Colonic mucosa (tissue), 4 donors: ENCODE results near the gene PPP3R1. TPM values are rescaled to one million over a fixed set of nuclear protein-coding genes. Genes with fewer than 3 reads are reported as not detected.

Source experiments
- DNase-seq: peaks from one replicate; pipeline ENCODE4 v3.0.0-alpha.2; 2020
- H3K27ac ChIP-seq: fragments of 200-600 bp; one replicate; pipeline ENCODE4 v1.8.0; 2021
- H3K27me3 ChIP-seq: fragments of 200-600 bp; one replicate; pipeline ENCODE4 v1.8.0; 2021
- H3K36me3 ChIP-seq: fragments of 200-600 bp; one replicate; pipeline ENCODE4 v1.8.0; 2021
- H3K4me1 ChIP-seq: fragments of 200-600 bp; one replicate; pipeline ENCODE4 v1.8.0; 2021; ENCODE audit warnings: mild to moderate bottlenecking
- H3K4me3 ChIP-seq: fragments of 200-600 bp; one replicate; pipeline ENCODE4 v1.8.0; 2021
- H3K9ac ChIP-seq, 2 donors: one replicate each; pipeline ENCODE4 v1.7.0; 2013; ENCODE audit warnings: control low read depth in 2 of 2, low read depth in 2 of 2, low read length in 2 of 2
- H3K9me3 ChIP-seq: fragments of 200-600 bp; one replicate; pipeline ENCODE4 v1.8.0; 2021
- intact Hi-C: fragments of 100-400 bp; cut with DNase I; formaldehyde crosslinking; loops from one replicate; pipeline ENCODE4 v1.14.1; 2022
- total RNA-seq, 2 donors: library from RNA; stranded (reverse); fragmentation: NEBNext Ultra II Directional in 1 of 2; extraction: Animal tissue kit (Norgen Biotek cat#: 25700) in 1 of 2; gene quantifications; one replicate each; pipeline ENCODE4 v1.2.1, GENCODE V29; 2021
- TF ChIP-seq, protein P1 (sequence below): fragments of 200-600 bp; IDR thresholded peaks from one replicate; pipeline ENCODE4 v1.8.0; 2022; ENCODE audit warnings: antibody characterized with exemption, mild to moderate bottlenecking
- donor health status: healthy.
- donor health status: DM: no; HTN: no; CAD: no.
- donor health status: DM: no; HTN: no; CAD: no.

PPP3R1 gene
- total RNA-seq, 2 donors from 2014 or later, result 45.1 to 67.8 TPM

DNA sequence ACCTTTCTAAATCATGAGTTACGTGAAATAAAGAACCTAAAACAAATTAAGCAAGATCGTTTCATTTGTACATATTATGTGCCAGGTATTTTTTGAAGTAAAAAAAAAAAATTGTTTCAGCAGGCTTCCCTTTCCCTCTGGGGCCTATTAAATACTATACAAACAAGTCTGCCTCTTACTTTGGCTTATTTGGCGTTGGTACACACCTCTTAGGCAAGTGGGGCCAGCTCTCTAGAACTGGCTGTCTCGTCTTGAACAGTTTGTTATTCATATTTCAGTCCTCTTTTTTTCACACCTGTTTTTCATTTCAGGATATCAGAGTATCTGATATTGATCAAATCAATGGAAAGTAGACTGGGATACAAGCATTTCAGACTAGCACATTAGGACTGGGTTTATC lies 27.4 kb upstream of the PPP3R1 start:
- no peak overlapping the region for H3K4me3 ChIP-seq
- H3K4me1 ChIP-seq, result no peaks in the 10 kb centered on the region
- DNase-seq, result no peak
- intact Hi-C loops, result loop anchor here (5.0 kb wide), 1 partner anchor 82 kb away; no protein-coding TSS in a partner anchor
- H3K9me3 ChIP-seq, result no peaks in the 10 kb centered on the region
- no peak overlapping the region for H3K27ac ChIP-seq
- TF ChIP-seq, protein P1, sequence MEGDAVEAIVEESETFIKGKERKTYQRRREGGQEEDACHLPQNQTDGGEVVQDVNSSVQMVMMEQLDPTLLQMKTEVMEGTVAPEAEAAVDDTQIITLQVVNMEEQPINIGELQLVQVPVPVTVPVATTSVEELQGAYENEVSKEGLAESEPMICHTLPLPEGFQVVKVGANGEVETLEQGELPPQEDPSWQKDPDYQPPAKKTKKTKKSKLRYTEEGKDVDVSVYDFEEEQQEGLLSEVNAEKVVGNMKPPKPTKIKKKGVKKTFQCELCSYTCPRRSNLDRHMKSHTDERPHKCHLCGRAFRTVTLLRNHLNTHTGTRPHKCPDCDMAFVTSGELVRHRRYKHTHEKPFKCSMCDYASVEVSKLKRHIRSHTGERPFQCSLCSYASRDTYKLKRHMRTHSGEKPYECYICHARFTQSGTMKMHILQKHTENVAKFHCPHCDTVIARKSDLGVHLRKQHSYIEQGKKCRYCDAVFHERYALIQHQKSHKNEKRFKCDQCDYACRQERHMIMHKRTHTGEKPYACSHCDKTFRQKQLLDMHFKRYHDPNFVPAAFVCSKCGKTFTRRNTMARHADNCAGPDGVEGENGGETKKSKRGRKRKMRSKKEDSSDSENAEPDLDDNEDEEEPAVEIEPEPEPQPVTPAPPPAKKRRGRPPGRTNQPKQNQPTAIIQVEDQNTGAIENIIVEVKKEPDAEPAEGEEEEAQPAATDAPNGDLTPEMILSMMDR, result no peak
- no peaks in the 10 kb centered on the region for H3K27me3 ChIP-seq
- no peak overlapping the region for H3K9ac ChIP-seq
- no peaks in the 10 kb centered on the region for H3K36me3 ChIP-seq

DNA sequence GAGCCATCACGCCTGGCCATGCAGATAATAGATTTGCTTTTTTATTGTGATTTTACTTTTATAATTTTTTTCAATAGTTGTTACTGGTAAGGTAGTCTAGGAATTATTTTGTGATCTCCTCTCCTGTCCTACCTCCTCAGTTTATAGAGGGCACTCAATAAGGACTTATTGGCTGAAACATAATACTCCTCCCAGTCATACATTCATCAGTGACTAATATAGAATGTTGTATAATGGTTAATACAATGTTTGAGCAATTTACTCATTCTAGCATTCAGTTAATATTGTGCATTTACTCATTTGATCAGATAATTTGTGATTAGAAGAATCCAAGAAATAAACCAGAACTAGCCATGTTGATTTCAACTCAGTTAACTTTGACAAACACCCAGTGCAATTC lies 25.8 kb upstream of the PPP3R1 start:
- DNase-seq, result no peak
- intact Hi-C loops, result no loop called here
- H3K4me3 ChIP-seq, result no peak overlapping the region
- H3K27me3 ChIP-seq, result no peaks in the 10 kb centered on the region
- H3K4me1 ChIP-seq, result no peaks in the 10 kb centered on the region
- TF ChIP-seq, protein P1, result no peak
- H3K9ac ChIP-seq, result no peak overlapping the region
- no peaks in the 10 kb centered on the region for H3K9me3 ChIP-seq
- H3K36me3 ChIP-seq, result no peaks in the 10 kb centered on the region
- H3K27ac ChIP-seq, result no peak overlapping the region

DNA sequence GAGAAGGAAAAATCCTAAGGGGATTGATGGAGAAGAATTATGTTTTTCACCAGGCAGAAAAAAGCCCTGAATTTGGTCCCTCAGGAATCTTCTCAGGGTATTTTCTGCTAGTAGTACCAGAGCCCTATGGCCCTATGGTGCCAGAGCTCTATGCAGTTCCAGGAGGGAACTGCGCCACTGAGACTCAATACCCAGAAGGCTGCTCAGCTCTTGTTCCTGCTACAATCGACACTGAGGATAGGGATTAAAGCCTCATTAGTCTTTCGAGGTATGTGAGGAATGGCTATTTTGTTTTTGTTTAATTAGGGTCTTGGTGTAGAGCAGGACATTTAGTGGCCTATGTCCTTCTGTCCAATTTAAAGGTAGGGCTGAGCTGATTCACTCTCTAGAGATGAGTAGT lies 21.7 kb upstream of the PPP3R1 start:
- Histone ChIP-seq H3K9me3 (no peaks in the 10 kb centered on the region), H3K27ac (no peak overlapping the region), H3K4me3 (no peak overlapping the region), H3K27me3 (no peaks in the 10 kb centered on the region), H3K4me1 (no peaks in the 10 kb centered on the region), H3K36me3 (no peaks in the 10 kb centered on the region), H3K9ac (no peak overlapping the region)
- intact Hi-C loops, result no loop called here
- no peak for DNase-seq
- TF ChIP-seq, protein P1, result no peak

DNA sequence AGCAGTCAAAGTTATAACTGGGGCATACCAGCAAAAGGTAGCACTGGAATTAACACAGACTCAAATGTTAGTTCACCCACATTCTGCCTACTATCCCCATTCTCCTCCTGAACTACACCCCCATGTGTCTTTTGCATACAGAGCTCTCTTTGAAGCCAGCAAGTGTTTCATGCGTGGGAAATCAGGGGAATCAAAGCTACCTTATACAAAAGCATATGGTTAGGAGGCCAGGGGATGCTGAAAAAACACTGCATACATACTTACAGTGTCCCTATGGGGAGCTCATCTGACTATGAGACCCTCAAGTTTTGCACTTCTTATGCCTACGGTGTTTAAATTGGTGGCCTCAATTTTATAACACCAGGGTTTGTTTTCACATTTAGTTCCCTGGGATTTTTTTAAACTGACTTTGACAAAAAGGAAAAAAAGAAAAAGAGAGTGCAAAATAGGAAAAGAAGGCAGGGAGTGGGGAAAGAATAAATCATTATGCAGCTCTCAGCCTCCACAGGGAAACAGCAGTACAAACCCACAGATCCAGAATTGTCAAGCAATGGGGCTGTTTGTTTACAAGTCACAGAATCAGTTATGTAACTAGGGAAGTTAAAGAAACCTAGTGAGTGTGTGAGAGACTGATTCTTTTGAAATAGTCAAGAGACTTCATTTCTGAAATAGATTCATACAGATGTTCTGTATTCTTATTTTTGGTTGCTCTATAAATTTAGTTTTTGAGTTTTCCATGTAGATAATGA lies 20.1 kb upstream of the PPP3R1 start:
- intact Hi-C loops, result no loop called here

DNA sequence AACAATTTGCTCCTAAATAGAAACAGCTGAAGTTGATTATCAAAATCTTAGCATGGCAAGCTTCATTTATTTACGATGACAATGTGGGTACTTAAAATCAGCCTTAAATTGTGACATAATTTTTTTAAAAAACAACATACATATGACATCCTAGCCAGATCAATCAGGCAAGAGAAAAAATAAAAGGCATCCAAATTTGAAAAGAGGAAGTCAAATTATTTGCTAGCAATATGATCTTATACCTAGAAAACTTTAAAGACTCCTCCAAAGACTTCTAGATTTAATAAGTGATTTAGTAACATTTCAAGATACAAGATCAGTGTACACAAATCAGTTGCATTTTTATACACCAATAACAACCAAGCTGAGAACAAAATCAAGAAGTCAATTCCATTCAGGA lies 14.3 kb upstream of the PPP3R1 start:
- Histone ChIP-seq H3K4me1 (no peaks in the 10 kb centered on the region), H3K36me3 (no peaks in the 10 kb centered on the region), H3K9ac (no peak overlapping the region), H3K9me3 (no peaks in the 10 kb centered on the region), H3K27me3 (no peaks in the 10 kb centered on the region), H3K4me3 (no peak overlapping the region), H3K27ac (no peak overlapping the region)
- intact Hi-C loops, result no loop called here
- no peak for DNase-seq
- TF ChIP-seq, protein P1, result no peak

More for the DNA sequence above, 20.1 kb upstream of the PPP3R1 start:
- no peak for DNase-seq
- TF ChIP-seq, protein P1, result no peak
- H3K36me3 ChIP-seq, result no peaks in the 10 kb centered on the region
- no peaks in the 10 kb centered on the region for H3K27me3 ChIP-seq
- H3K4me1 ChIP-seq, result no peaks in the 10 kb centered on the region
- H3K9ac ChIP-seq, result no peak overlapping the region
- no peak overlapping the region for H3K4me3 ChIP-seq
- no peak overlapping the region for H3K27ac ChIP-seq
- no peaks in the 10 kb centered on the region for H3K9me3 ChIP-seq
